Dermis microvascular lymphatic vessel endothelial cell (primary cell): ENCODE measurements around the gene ST6GALNAC5. TPM values are rescaled to one million over a fixed set of nuclear protein-coding genes. Genes with fewer than 3 reads are reported as not detected.
A peak's percentile ranks its signal among the peaks of the same experiment; 100 is the strongest.
"Not testable (repeated sequence)": the region's sequence is repeated elsewhere in the genome, so short reads cannot be mapped to it uniquely, and the experiment has no call there.

ENCODE experiments used
- DNase-seq, 2 donors: peaks; one replicate each; pipeline versions ENCODE4 v3.0.0 to v3.0.0-alpha.2; 2010; ENCODE audit warnings: low read depth in 2 of 2
- total RNA-seq: library from RNA; depleted of rRNA; stranded (reverse); fragments of >200 nt; gene quantifications from 2 replicates; pipeline ENCODE4 v1.2.1, GENCODE V29; 2014

ST6GALNAC5 gene
- not detected in 2 replicates for total RNA-seq

DNA sequence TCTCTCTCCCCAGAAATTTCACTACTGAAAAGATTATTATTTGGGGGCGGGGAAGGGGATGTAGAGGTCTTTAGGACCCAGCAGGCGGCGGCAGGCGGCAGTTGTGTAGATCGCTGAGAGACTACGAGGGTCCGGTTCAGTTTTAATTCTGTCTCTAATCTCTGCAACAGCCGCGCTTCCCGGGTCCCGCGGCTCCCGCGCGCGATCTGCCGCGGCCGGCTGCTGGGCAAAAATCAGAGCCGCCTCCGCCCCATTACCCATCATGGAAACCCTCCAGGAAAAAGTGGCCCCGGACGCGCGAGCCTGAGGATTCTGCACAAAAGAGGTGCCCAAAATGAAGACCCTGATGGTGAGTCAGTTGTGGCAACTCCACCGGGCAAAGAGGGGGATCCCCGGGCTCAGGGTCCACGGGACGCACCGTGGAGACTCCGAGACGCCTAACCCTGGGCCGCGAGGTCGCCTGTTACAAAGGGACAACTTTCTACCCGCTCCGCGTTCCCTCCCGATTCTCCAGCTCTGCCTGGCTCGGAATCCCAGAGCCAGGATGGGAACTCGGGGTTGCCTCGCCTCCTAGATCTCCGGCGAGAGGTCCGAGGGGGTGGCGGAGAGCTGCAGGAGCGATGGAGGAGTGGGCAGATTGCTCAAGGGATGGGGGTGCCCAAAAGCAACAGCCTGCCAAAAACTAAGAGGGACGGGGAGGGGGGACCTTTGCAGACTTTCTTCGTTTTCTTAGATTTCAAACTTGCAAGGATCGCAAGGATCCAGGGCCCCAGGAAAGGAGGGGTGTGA, at the start of gene ST6GALNAC5:
Gene ST6GALNAC5 (plus strand): TSS at position 139 of the 789 bp plus-strand sequence.
- peak in 1 of 2 donors; percentile 7 for DNase-seq

DNA sequence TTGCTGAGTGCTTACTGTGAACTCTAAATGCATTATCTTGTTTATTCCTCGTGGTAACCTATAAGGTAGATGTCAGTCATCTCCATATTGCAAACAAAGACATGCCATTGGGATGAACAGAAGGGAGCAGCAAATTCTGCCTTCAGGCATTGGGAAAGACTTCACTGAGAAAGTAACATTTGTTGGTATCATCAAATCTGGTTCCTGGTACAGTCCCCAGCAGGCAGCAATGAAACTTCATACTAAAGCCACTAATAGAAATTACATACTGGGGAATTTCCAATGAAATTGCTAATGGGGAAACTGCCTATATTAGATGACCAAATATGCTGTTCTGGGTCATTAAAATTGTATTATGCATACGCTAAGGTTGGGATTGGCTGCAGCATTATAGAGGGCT, 47.3 kb upstream of the ST6GALNAC5 start:
- no peak for DNase-seq

DNA sequence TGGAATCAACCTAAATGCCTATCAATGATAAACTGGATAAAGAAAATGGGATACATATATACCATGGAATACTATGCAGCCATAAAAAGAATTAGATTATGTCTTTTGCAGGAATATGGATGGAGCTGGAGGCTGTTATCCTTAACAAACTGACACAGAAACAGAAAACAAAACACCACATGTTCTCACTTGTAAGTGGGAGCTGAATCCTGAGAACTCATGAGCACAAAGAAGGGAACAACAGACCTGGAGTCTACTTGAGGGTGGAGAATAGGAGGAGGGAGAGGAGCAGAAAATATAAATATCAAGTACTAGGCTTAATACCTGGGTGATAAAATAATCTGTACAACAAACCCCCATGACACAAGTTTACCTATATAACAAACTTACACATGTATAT, 44.3 kb upstream of the ST6GALNAC5 start:
- DNase-seq, result not testable (repeated sequence)

DNA sequence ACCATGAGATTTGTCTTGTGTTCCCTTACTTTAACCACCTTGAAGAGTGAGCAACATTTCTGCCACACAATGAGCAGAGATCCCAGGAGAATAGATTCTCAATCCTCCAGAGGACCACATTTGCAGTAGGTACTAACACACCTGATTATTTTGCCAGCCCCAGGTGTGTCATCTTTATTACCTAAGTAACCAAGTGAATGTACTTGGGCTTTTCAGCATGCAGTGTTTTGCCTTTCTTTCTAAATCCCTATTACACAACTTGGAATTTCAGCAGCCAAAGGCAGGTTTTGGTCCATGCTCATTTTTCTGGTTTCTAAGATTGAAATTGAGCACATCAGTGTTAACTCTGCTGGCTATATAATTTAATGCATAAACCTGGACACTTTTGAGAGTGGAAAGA, 43.2 kb upstream of the ST6GALNAC5 start:
- DNase-seq, result no peak

DNA sequence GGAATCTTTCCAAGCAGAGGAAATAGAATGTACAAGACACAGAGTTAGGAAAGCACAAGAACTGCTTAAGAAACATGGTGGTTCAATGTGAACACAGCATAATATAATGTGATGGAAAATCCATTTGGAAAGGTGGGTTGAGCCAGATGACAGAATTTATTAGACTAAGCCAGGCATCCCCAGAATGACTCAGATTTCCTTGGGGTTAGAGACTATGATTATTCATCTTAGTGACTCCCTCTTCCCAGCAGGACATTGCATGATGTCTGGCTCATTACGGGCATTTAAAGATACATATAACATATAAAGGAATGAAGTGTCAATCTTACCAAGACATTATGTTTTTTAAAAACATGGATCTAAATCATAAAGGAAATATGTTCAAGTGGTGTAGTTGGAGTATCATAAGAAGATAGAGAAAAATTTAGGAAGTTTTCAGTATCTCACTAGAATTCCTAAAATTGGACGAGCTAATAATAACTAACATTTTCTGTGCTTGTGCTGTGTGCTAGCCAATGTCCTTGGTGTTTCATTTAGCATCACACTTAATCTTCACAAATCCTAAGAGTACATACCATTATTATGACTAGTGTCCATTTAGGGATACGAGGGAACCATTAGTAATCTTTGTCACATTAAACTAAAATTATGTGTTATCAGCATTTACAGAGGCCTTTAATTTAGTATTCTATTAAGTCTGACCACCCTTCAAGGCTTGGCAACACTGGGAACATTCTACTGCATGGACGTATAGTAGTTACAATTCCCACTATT, 41.0 kb upstream of the ST6GALNAC5 start:
- DNase-seq, result no peak

DNA sequence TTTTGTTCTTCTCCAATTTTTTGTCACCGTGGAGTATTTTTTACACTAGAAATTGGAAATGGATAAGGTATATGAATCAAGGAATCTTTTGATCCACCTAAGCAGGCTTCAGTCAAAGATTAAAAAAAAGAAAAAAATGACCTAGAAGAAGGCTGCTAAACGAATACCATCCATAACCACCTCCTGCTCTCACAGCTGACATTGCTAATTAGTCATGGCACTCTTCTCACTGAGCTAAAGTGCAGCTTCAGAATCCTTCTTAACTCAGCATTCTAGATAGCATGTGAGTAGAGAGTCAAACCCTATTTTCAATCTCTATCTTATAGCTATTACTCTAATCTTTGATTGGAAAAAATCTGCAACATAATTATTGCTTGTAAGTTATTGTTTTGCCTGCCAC, 40.2 kb upstream of the ST6GALNAC5 start:
- no peak for DNase-seq

DNA sequence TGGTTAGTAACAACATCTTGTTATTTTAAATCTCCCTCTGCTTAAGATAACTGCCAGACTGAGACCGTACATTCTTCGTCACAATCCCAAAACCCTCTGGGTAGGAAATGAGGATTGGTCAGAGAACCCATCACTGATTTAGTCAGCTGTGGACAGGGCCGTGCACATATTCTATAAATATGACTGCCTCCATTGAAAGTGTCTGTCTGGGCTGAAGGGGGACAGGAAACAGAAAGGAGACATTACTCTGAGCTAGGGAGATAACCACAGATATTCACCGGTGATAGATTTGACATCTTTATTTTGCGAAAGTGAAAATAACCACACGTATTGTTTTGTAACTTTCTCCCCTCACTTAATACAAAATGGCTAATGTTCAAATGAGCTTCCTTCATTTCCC, 36.9 kb upstream of the ST6GALNAC5 start:
- DNase-seq, result peak in 1 of 2 donors; percentile 5

DNA sequence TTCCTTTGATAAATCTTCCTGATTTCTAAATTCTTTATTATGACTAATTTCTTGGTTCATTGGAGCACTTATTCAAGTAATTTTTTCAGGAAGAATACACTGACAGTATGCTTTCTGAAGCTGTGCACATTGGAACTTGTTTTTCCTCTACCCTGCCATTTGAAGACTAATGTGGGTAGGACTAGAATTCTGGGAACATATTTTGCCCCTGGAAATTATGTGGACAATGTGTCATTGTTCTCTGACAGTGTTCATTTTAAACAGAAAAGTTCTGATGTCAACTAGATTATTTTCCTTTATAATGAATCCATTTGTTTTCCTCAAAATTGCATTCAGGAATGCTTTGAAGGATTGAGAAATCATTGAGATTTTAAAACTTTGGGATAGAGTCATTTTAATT, 34.8 kb upstream of the ST6GALNAC5 start:
- DNase-seq, result no peak

DNA sequence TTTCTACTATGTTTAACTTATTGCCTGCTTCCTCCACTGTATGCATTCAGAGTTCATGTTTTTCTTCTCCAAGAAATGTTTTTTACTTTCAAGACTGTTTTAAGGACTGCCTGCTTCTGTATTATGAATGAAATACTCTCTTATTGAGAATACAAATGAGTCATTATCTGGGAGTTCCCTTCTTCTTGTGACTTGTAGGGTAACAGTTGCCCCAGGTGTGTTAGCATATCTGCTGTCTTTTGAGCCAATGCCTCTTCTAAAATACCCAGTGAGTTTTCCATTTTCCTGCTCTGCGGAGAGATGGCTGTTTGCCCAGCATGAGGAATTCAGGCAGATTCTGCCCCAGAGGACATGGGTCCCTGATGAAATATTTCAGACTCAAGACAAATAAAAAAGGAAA, 34.1 kb upstream of the ST6GALNAC5 start:
- DNase-seq, result no peak

DNA sequence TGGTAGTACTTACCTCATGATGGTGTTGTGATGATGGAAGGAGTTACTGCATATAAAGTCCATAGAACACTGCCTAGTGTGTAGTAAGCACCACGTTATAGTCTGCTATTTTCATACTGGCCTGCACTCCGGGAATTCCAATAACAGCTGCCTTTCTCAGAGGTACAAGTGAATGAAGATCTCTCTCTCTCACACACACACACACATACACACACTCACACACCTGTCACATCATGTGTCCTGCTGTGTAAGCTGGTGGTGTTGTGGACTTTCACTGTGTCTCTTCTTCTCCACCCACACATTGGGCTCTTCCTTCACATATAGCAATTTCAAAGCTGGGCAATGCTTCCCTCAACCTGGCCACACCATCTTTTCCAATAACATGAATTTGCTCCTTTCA, 33.4 kb upstream of the ST6GALNAC5 start:
- DNase-seq, result no peak

DNA sequence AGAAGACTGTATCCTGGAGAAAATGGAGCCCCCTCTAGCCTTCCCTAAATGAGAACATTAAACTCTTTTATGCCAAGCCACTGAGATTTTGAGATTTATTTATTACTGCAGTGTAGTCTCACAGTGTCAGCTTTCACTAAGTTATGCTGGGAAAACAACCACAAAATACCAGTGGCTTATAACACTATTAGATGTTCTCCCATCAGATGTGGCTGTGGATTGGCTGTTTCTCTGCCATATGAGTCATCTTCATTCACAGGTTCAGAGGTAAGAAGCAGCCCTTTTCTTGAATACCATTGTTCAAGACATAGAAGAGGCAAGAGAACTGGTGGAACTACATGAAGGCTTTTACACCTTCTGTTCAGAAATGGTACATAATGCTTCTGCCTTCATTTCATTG, 32.1 kb upstream of the ST6GALNAC5 start:
- no peak for DNase-seq

DNA sequence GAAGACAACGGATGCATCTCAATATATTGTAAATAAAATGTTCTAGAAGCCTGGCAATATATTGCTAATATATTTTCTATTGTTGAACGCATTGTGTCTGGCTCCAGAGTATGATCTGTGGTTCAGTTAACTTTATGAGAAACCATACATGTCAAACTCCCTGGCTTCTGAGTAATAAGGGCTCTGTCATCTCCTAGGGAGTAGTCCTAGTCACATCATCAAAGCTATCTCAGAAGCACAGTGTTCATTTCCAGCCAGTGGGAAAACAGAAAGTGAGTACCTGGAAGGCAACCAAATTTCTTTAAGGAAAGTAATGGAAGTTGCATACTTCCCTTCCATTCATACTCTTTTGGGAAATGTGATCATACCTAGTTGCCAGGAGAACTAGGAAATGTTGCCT, 27.0 kb upstream of the ST6GALNAC5 start:
- DNase-seq, result no peak

DNA sequence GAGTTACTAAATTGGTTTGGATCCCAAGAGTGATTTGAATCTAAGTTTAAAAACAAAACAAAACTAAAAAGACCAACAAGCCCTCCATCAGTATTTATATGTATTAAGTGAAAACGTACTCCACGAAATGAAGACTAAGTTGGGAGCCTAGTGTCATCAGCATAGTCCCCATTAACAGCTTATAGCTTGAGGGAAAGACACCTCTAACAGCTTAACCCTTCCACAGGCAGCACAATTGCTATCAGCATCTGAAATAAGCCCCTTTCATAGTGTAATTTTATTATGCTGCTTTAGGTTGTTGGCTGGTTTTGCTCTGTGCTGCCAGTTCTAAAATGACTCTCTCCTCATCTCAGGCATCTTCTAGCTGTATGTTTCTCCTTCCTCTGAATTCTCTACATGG, 25.8 kb upstream of the ST6GALNAC5 start:
- no peak for DNase-seq

DNA sequence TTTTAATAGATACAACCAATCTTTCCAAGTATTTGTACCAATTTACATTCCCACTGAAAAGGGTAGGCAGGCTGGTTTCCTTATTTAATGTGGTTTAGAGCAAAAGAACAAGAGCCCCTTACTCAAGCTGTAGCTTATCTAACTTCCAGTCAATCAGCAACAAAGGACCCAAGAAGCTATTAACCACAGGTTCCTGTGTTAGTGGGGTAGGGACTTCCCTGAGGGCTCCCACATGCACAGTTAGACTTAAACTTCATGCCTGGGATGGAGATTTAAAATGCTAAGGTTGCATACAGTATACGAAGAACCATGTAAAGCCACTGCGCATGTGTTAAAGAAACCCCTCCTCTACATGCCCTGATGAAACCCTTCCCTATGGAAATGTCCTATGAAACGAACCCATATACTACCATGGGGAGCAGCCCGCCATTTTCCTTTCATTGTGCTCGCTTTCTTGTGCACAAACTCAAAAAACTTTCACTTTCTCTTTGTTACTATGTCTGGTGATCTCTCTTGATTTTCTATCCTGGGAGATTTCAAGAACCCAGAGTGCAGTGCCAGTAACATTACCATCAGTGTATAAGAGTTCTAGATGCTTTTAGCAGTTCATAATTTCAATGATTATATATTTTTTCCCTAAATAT, 23.3 kb upstream of the ST6GALNAC5 start:
- DNase-seq, result no peak

DNA sequence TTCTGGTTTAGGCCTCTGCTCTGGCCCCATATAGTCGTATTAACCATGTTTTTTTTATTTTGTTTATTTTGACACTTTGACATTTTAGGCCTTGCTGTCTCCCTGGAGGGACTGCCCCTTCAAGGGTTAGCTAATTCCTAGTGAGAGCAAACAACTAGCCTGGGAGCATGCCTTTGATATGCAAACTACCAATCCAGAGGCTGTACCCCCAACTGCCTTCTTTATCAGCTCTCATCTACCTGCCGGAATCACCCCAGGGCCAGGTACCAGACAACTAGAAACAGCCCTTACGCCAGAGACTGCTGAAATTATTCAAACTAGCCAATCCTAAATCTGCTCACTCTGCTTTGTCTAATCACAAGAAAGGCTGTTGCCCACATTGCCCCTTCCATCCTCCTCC, 13.0 kb upstream of the ST6GALNAC5 start:
- no peak for DNase-seq

DNA sequence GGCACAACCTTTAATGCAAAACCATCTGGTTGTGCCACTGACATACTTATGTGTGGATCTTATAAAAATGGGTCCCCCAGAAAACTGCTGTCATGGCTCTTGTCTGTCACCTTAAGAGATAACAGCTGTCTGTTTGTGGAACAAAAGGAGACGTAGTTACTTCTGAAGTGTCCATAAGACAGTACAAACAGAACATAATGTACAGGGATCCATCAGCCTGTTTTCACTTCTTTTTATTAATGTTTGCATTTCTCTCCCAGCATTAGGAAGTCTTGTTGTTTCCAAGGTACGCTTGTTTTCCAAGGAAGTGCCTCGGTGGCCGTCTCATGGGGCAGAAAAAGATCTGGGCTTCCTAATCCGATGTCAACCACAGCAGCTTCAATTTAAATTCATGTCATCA, 11.2 kb upstream of the ST6GALNAC5 start:
- no peak for DNase-seq

DNA sequence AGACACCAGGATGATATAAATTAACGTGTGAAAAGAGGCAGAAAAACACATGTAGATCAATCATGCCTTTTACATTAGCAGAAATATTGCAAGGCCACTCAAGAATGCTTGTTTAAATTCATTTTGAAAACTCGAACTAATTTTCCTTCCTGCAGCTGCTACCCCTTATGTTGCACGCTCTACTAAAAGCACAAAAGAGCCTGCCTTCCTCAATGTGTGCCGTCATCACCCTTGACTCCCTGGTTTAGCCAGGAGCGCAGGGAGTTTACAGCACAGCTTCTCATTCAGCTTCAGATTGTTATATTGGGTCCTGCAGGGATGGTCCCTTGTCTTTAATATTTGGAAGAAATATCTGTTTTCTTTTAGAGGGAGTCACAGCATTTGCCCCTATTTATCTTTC, 10.1 kb upstream of the ST6GALNAC5 start:
- no peak for DNase-seq

DNA sequence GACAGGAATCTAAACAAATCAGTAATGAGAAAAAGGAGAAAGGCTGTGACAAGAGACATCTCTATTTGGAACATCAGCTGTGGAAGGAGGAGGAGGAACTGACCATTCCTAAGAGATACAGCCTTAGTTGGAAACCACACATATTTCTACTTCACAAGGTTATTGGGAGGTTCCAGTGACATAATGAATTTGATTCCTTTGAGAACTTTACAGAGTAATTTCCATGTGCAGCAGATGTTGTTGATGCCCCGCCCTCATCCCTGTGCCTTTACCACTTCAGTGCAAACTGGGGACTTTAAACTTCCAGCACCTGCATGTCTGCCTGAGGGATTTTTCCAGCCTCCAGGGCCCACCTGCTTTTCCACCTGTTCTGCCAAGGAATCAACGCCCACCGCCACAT, 9.3 kb upstream of the ST6GALNAC5 start:
- no peak for DNase-seq

DNA sequence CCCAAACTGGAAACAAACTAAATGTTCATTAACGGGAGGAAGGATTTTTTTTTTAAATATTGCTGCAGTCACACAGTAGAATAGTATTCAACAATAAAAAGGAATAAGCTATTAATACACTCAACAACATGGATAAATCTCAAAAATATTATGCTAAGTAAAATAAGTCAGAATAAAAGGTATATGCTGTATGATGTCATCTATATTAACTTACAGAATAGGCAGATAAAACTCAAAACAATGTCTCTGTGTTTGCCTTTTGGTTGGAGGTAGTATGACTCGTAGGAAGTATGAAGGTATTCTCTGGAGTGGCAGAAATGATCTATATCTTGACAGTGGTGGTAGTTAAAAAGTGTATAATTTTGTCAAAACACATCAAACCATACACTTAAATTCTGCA, 6.1 kb upstream of the ST6GALNAC5 start:
- no peak for DNase-seq

DNA sequence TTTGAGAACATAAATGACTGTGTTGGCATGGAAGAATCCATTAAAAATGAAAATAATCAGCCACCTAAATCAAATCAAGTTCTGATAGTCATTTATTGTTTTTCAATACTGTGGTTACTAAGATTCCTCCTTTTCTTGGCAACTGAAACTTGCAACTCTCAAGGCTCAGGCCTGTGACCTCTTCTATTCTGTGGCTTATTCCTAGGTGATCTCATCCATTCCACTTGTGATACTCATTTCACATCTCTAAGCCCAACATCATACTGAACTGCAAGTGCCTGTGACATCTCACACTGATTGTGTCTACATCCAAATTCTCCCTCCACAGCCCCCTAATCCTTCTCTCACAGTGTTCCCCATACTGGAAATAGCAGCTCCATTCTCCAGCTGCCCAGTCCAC, 4.8 kb upstream of the ST6GALNAC5 start:
- no peak for DNase-seq

DNA sequence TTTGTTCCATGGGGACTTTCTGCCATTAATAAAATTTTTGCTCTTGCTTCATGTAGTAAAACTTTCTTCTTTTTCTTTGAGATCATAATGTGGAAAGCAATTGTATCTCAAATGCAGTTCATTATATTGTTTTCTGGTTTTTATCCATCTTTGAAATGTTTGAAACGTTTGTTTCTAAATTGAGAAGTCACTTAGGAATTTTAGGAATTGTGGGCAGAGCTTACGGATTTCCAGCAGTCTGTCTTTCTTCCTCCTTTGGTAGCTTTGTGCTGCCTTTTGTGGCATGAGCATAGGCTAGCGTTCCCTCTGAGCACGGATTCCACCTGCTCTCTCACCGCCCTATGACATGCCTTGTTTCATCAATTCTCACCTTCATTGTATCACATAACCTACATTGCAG, 2.9 kb upstream of the ST6GALNAC5 start:
- DNase-seq, result no peak

DNA sequence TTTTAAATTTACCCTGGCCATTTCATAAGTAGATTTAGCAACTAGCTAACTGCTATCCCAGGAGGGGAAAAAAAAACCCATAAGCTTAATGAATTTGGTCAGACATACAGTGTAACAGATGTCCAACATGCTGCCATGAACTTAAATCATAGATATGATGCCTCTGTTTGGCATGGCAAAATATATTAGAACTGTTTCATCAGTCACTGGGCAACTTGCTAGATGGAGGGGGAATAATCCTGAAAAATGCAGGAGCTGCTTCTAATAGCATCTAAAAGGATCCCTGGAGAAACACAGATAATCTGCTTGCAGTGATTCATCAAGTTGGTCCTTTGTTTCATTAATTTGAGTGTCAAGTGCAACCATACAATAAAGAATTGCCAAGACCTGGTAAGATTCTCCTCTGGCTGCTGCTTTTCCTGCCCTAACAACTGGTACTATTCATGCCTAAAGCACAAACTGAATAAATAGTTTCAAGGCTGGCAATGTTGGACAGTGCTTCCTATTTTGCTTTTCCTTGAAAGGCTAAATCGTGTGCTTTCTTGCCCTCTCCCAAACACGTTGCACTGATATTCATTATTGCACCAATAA, 1.5 kb upstream of the ST6GALNAC5 start:
- DNase-seq, result no peak
